GM21825 (cell line): ENCODE data around the gene RERE.

Experiments used
- ATAC-seq: cut with Tn5 transposase; IDR thresholded peaks from one replicate; pipeline ENCODE4 v1.9.1; 2021; ENCODE audit warnings: mild to moderate bottlenecking, moderate library complexity; ENCODE audit not compliant: unreplicated experiment

The RERE gene

GRCh38 chr1:8554956-8555534 is 262.4 kb downstream of the RERE start:
- ATAC-seq, result no peak

GRCh38 chr1:8552820-8553397 is 264.5 kb downstream of the RERE start:
- no peak for ATAC-seq

- ATAC-seq, result no peak
Observed at GRCh38 chr1:8551613-8552489, 265.6 kb downstream of the RERE start.

- ATAC-seq, result no peak
Observed at GRCh38 chr1:8551057-8551456, 266.4 kb downstream of the RERE start.

GRCh38 chr1:8547791-8548190 is 269.6 kb downstream of the RERE start:
- ATAC-seq, result no peak

- no peak for ATAC-seq
Observed at GRCh38 chr1:8545078-8545477, 272.4 kb downstream of the RERE start.

- ATAC-seq, result no peak
Observed at GRCh38 chr1:8544644-8545043, 272.8 kb downstream of the RERE start.

- no peak for ATAC-seq
Observed at GRCh38 chr1:8543965-8544364, 273.5 kb downstream of the RERE start.

GRCh38 chr1:8541961-8542521 is 275.4 kb downstream of the RERE start:
- ATAC-seq, result no peak

GRCh38 chr1:8540971-8541370 is 276.5 kb downstream of the RERE start:
- no peak for ATAC-seq

GRCh38 chr1:8540261-8540941 is 277.0 kb downstream of the RERE start:
- no peak for ATAC-seq

- ATAC-seq, result no peak
Observed at GRCh38 chr1:8539683-8540082, 277.8 kb downstream of the RERE start.

GRCh38 chr1:8538502-8538901 is 278.9 kb downstream of the RERE start:
- no peak for ATAC-seq

- ATAC-seq, result no peak
Observed at GRCh38 chr1:8537991-8538390, 279.4 kb downstream of the RERE start.

GRCh38 chr1:8536515-8536914 is 280.9 kb downstream of the RERE start:
- no peak for ATAC-seq

- ATAC-seq, result no peak
Observed at GRCh38 chr1:8533907-8534306, 283.5 kb downstream of the RERE start.

GRCh38 chr1:8533124-8533523 is 284.3 kb downstream of the RERE start:
- ATAC-seq, result no peak

GRCh38 chr1:8529901-8530300 is 287.5 kb downstream of the RERE start:
- no peak for ATAC-seq

- ATAC-seq, result no peak
Observed at GRCh38 chr1:8527941-8528340, 289.5 kb downstream of the RERE start.

- ATAC-seq, result peak; percentile 56
Observed at GRCh38 chr1:8525558-8526275, 291.7 kb downstream of the RERE start.

- ATAC-seq, result no peak
Observed at GRCh38 chr1:8525216-8525557, 292.3 kb downstream of the RERE start.
